Thymus (tissue), 11 donors: ENCODE results near the gene HOXC10. TPM values are rescaled to one million over a fixed set of nuclear protein-coding genes. Genes with fewer than 3 reads are reported as not detected.

Experiments used
- DNase-seq, 9 donors: peaks; one replicate each; pipeline ENCODE4 v3.0.0-alpha.2; 2013; ENCODE audit warnings: low spot score in 9 of 9, low read depth in 6 of 9, missing footprints in 1 of 9
- H3K27ac ChIP-seq, 2 donors: one replicate each; pipeline ENCODE4 v1.5.1; 2013; ENCODE audit warnings: control low read depth in 1 of 2, low read depth in 1 of 2, low read length in 1 of 2, mild to moderate bottlenecking in 1 of 2, moderate library complexity in 1 of 2
- H3K27me3 ChIP-seq, 2 donors: one replicate each; pipeline ENCODE4 v1.5.1; 2013; ENCODE audit warnings: low read length in 1 of 2; ENCODE audit not compliant: control insufficient read depth in 2 of 2, insufficient read depth in 1 of 2
- H3K36me3 ChIP-seq, 2 donors: one replicate each; pipeline ENCODE4 v1.5.1; 2013; ENCODE audit warnings: low read length in 1 of 2, mild to moderate bottlenecking in 1 of 2, moderate library complexity in 1 of 2; ENCODE audit not compliant: control insufficient read depth in 2 of 2, insufficient read depth in 2 of 2
- H3K4me1 ChIP-seq, 2 donors: one replicate each; pipeline ENCODE4 v1.5.1; 2013; ENCODE audit warnings: low read length in 2 of 2; ENCODE audit not compliant: control insufficient read depth in 2 of 2, insufficient read depth in 2 of 2
- H3K4me3 ChIP-seq, 2 donors: one replicate each; pipeline ENCODE4 v1.5.1; 2013; ENCODE audit warnings: low read length in 2 of 2, control low read depth in 1 of 2, mild to moderate bottlenecking in 1 of 2
- H3K9me3 ChIP-seq, 2 donors: one replicate each; pipeline ENCODE4 v1.5.1; 2013; ENCODE audit warnings: low read length in 1 of 2, mild to moderate bottlenecking in 1 of 2; ENCODE audit not compliant: control insufficient read depth in 2 of 2, insufficient read depth in 1 of 2
- WGBS: extraction: QIAGEN DNeasy Blood & Tissue Kit; methylation state at CpG from one replicate; pipeline ENCODE4 v1.1.7; 2013; 5-methylcytosine and 5-hydroxymethylcytosine counted together
- polyA plus RNA-seq: library from polyadenylated mRNA; stranded (reverse); fragments of 200-250 nt; gene quantifications from one replicate; pipeline ENCODE4 v1.2.3, GENCODE V29; 2013
- total RNA-seq: library from RNA; stranded (reverse); fragments of 120-200 nt; gene quantifications from one replicate; pipeline ENCODE4 v1.2.4, GENCODE V29; 2013
- donor health status: healthy.

Gene HOXC10
- total and polyA plus RNA-seq, 2 donors, result 0.14 TPM; not detected in 1

DNA sequence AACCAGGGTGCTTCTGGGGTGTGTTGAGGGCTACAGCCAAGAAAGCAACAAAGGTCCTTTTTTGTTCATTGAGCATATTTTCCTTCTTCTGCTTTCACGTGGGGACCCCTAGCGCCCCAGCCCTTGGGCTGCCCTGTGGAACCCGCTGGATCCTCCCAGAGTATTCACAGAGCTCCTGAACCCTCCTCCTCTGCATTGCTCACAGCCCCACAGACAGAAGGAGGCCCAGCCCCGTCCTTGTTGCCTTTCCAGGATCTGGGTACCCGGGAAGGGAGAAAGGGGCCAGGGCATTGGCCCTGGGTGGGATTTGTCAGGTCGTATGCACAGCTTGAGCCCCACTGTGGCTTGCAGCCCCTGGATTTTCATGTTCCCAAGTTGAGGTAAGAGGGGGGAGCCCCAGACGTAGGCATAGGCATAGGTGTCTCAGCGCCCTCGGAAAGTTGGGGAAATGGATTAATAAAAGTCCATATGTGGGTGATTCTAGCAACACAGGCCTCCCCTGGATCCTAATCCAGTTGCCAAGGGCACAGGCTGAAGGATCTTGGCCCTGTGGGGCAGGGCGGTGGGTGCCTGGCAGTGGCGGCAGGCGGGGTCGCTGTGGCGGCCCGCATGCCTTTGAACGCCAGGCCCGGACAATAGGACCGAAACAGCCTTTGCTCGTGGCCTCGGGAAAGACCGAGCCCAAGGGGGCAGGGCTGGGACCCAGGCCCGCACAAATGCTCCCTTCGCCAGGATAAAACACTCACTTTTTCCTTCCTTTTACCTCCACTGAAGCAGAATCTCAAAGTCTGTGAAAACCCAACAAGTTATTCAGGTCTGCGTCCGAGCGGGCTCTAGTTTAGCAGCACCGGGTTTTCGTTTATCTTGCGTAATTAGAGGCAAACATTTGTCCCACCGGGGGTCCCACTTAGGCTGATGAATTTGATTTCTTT, 3.0 kb upstream of the HOXC10 start:
- Histone ChIP-seq H3K4me1 (peaks cover 0 to 2% of the 10 kb centered on the region in 2 donors), H3K27ac (no peak overlapping the region), H3K27me3 (peaks cover 92 to 100% of the 10 kb centered on the region in 2 donors), H3K9me3 (peaks cover 0 to 3% of the 10 kb centered on the region in 2 donors), H3K4me3 (no peak overlapping the region), H3K36me3 (no peaks in the 10 kb centered on the region)
- WGBS, result 12% methylated on average over 30 of the region's 30 CpGs
- DNase-seq, result no peak

DNA sequence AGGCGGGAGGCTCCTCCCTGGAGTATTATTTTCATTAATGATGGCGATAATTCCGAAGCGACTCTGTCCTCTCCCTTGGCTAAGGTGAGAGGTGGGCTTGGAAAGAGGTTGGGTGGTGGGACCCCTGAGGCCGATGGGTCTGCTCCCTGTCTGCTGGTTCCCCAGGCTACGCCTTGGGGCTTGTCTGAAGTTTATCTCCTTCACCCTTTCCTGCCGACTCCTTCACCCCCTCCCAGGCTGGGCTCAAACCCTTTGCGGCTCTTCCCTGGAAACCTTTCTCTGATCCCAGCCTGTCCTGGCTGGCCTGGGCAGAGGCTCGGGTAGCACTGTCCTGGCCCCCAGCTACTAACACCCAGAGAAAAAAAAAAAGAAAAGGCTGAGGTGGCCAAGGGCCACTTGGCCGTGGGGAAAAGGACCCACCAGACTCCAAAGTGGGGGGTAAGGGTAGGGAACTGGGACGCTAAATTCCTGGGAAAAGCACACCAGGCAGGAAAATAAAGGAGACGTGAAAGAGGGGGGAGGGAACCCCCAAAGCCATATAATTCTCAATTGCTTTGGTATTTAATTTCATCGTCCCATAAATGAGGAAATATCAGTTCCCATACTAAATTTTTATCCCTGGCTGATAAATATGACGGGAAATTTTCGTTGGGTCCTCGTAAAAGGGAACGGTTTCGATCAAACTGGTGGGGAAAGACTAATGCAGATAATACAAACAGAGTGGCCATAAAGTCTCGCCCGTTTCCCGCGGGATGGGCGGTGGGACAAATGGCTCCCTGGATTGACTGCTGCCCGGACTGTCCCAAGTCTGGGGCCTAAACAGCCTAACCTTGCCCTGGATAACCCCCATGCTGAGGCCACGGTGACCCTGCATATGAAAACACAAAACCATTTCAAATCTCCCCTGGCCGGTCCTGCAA, 2.0 kb upstream of the HOXC10 start:
- no peak overlapping the region for H3K4me3 ChIP-seq
- peaks cover 0 to 2% of the 10 kb centered on the region in 2 donors for H3K4me1 ChIP-seq
- DNase-seq, result no peak
- H3K27me3 ChIP-seq, result peaks cover 92 to 100% of the 10 kb centered on the region in 2 donors
- H3K9me3 ChIP-seq, result peaks cover 0 to 3% of the 10 kb centered on the region in 2 donors
- no peaks in the 10 kb centered on the region for H3K36me3 ChIP-seq
- no peak overlapping the region for H3K27ac ChIP-seq
- 11% methylated on average over 26 of the region's 26 CpGs for WGBS

DNA sequence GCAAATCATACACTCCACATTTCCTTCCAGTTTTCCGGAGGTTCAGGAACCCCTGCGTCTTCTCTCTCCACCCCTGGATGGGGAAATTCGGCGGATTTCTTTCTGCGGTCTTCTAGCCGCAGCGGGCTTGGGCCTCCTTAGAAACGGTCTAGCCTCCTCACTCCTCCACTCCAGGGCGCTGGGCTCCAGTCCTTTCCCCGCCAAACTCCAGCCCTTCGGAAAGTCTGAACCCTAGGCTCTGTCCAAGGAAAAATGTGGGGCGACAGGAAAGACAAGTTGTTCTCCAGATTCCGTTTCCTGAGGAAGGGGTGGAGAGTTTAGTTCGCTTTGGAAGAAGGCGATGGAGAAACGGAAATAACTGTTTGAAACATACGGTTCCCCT, 1.4 kb upstream of the HOXC10 start:
- Histone ChIP-seq H3K9me3 (peaks cover 0 to 3% of the 10 kb centered on the region in 2 donors), H3K27me3 (peaks cover 94 to 100% of the 10 kb centered on the region in 2 donors), H3K4me3 (no peak overlapping the region), H3K36me3 (no peaks in the 10 kb centered on the region), H3K27ac (no peak overlapping the region), H3K4me1 (peaks cover 0 to 2% of the 10 kb centered on the region in 2 donors)
- DNase-seq, result no peak
- WGBS, result 4% methylated on average over 17 of the region's 17 CpGs

DNA sequence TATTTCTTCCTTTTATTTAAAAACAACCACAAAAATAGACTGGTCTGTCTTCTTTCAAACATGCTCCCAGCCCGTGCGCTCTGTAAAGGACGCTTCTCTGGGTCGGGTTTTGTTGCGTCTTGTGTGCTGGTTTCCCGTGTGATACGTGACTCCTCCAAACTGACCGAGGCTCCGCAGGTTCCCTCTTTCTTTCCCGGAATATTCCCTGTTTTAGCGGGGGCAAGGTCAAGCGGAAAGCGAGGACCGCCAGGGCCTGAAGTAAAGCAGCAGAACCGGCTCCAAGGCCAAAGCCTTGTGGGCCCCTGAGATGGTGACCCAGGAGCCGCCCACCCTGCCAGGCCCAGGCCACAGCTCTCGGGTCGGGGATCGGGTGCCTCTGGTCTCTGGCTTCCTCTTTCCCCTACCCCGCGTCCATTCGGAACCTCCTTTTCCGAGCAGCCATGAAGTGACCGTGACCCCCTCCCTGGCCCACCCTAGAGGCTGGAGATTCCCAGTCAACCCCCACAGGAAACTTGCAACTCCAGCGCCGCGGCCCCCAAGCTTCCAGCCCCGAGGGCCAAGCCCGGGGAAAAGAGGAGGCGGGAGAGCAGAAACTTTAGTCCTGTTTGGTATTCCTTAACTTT, 885 bp upstream of the HOXC10 start:
- 5% methylated on average over 30 of the region's 30 CpGs for WGBS
- H3K4me1 ChIP-seq, result peaks cover 2 to 3% of the 10 kb centered on the region in 2 donors
- H3K27ac ChIP-seq, result no peak overlapping the region
- DNase-seq, result no peak
- H3K36me3 ChIP-seq, result no peaks in the 10 kb centered on the region
- peaks cover 93 to 100% of the 10 kb centered on the region in 2 donors for H3K27me3 ChIP-seq
- no peak overlapping the region for H3K4me3 ChIP-seq
- H3K9me3 ChIP-seq, result peaks cover 0 to 3% of the 10 kb centered on the region in 2 donors

DNA sequence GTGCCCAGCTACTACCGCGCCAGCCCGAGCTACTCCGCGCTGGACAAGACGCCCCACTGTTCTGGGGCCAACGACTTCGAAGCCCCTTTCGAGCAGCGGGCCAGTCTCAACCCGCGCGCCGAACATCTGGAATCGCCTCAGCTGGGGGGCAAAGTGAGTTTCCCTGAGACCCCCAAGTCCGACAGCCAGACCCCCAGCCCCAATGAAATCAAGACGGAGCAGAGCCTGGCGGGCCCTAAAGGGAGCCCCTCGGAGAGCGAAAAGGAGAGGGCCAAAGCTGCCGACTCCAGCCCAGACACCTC, 697 bp downstream of the HOXC10 start:
- H3K27me3 ChIP-seq, result peaks cover 96 to 100% of the 10 kb centered on the region in 2 donors
- H3K27ac ChIP-seq, result no peak overlapping the region
- WGBS, result 10% methylated on average over 21 of the region's 21 CpGs
- H3K4me1 ChIP-seq, result peaks cover 2 to 4% of the 10 kb centered on the region in 2 donors
- H3K4me3 ChIP-seq, result peak overlapping the region in 1 of 2 donors; percentile 18
- peaks cover 0 to 4% of the 10 kb centered on the region in 2 donors for H3K9me3 ChIP-seq
- no peaks in the 10 kb centered on the region for H3K36me3 ChIP-seq
- DNase-seq, result no peak

DNA sequence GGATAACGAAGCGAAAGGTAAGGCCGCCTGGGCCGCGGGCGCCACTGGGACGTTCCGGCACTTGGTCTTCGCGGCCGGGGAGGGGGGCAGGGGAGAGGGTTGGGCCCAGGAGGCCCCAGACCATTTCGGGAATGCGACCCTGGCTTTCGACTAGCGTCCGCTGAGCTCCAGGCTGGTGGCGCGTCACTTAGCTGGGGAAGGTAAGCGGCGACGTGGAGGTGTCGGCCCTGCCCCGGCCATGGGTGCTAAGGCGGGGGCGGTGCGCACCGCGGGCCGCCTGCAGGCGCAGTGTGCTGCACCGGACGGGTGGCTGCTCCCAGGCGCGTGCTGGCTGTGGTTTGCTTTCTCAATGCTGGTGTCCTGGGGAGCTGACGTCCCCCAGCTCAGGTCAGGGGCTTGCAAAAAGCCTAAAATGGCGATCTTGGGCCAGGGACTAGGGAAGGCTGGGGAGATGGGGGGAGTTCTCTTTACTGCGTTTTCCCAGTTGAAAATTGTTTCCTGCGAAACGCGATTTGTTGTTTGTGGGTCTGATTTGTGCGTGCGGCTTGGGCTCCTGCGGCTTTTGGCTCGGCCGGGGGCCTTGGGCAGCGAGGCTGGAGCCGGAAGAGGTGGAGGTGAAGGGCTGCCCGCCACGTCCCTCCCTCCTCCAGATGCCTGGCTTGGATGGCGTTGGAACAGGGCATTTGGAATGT, 1.2 kb downstream of the HOXC10 start:
- H3K4me1 ChIP-seq, result peaks cover 2 to 4% of the 10 kb centered on the region in 2 donors
- peaks cover 97 to 100% of the 10 kb centered on the region in 2 donors for H3K27me3 ChIP-seq
- H3K4me3 ChIP-seq, result peak overlapping the region in 1 of 2 donors; percentile 18
- H3K27ac ChIP-seq, result no peak overlapping the region
- peaks cover 0 to 4% of the 10 kb centered on the region in 2 donors for H3K9me3 ChIP-seq
- WGBS, result 3% methylated on average over 50 of the region's 50 CpGs
- no peaks in the 10 kb centered on the region for H3K36me3 ChIP-seq
- no peak for DNase-seq

DNA sequence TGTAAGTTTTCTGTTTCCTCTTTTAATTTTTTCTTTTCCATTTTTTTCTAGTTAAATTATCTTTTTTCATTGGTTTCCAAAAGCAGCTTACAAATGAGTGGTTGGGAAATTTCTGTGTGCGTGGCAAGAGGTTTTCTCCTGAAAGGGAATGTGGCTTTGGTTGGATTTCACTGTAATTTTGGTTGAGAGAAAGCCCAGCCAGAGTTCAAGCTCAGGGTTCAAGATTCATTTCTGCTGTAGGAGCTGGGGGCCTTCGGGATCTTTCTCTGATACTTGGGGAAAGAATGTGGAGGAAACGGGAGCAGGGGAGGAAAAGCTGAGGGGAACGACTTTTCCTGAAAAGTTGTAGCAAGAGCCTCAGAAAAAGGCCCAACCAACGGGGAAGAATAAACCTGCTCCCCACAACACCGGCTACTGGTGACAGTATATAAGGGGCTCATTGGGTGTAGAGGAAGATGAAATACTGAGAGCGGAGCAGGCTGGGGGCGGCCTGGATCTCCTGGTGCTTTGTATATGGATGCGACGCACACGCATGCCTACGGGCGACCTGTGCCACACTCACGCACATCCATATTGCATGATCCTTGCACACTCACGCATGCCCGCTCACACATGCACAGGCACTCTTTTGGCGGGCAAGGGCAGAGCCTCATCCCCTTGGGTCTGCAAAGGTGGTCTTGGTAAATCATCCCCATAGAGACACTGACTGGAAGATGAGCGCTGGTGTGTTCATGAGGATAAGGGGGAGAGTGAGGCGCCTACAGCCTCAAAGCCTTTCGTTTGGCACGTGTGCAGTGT, 1.9 kb downstream of the HOXC10 start:
- H3K36me3 ChIP-seq, result no peaks in the 10 kb centered on the region
- peaks cover 0 to 4% of the 10 kb centered on the region in 2 donors for H3K9me3 ChIP-seq
- no peak overlapping the region for H3K4me3 ChIP-seq
- no peak for DNase-seq
- 23% methylated on average over 21 of the region's 21 CpGs for WGBS
- no peak overlapping the region for H3K27ac ChIP-seq
- H3K4me1 ChIP-seq, result peaks cover 2 to 4% of the 10 kb centered on the region in 2 donors
- H3K27me3 ChIP-seq, result peaks cover 95 to 100% of the 10 kb centered on the region in 2 donors

DNA sequence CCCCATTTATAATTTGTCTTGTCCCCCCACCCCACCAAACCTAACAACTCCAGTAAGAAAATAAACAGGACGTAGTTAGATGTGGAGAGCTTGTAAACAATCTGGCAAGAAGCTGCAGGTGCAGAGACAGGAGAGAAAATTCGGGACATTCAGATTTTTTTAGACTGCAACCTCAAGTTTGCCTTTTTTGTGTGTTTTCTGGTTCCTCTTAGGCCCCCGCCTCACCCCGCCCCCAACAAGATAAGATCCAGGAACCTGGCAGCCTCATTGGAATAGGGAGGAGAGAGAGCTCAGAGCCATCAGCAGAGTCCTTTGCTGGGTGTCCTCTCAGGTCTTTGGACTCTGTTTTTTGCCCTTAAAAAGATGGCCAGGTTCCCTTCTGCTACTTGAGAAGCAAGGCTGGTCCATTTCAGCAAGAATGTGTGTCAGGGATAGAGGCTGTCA, 2.9 kb downstream of the HOXC10 start:
- no peak overlapping the region for H3K4me3 ChIP-seq
- no peak for DNase-seq
- WGBS, result 16% methylated on average over 4 of the region's 4 CpGs
- H3K9me3 ChIP-seq, result peaks cover 4 to 6% of the 10 kb centered on the region in 2 donors
- H3K27me3 ChIP-seq, result peaks cover 95 to 100% of the 10 kb centered on the region in 2 donors
- peaks cover 2 to 4% of the 10 kb centered on the region in 2 donors for H3K4me1 ChIP-seq
- H3K27ac ChIP-seq, result no peak overlapping the region
- H3K36me3 ChIP-seq, result no peaks in the 10 kb centered on the region
